IPS DF 6.9 (cell line): ENCODE measurements around the gene CENPX.

Source experiments
- DNase-seq: peaks from one replicate; pipeline ENCODE4 v3.0.0-alpha.2; 2013; ENCODE audit warnings: low read depth, low spot score
- H3K27ac ChIP-seq: one replicate; pipeline ENCODE4 v1.5.1; 2013; ENCODE audit warnings: low read length, control low read depth
- H3K27me3 ChIP-seq: 2 replicates; pipeline ENCODE4 v1.6.1; 2013; ENCODE audit warnings: mild to moderate bottlenecking, low read length; ENCODE audit not compliant: control insufficient read depth, insufficient read depth
- H3K36me3 ChIP-seq: 2 replicates; pipeline ENCODE4 v1.6.1; 2013; ENCODE audit warnings: low read length; ENCODE audit not compliant: control insufficient read depth, insufficient read depth
- H3K4me1 ChIP-seq: 2 replicates; pipeline ENCODE4 v1.6.1; 2013; ENCODE audit warnings: low read length; ENCODE audit not compliant: control insufficient read depth, insufficient read depth
- H3K4me3 ChIP-seq: 2 replicates; pipeline ENCODE4 v1.5.1; 2013; ENCODE audit warnings: mild to moderate bottlenecking, low read length
- H3K9me3 ChIP-seq: 2 replicates; pipeline ENCODE4 v1.6.1; 2013; ENCODE audit warnings: low read length, inconsistent platforms; ENCODE audit not compliant: control insufficient read depth, insufficient read depth
- WGBS: extraction: QIAGEN DNeasy Blood & Tissue Kit; methylation state at CpG from one replicate; pipeline ENCODE4 v1.1.7; 2013; ENCODE audit warnings: mixed read lengths, missing lambda C conversion rate; ENCODE audit not compliant: insufficient read length, insufficient coverage; 5-methylcytosine and 5-hydroxymethylcytosine counted together

CENPX gene

GRCh38 chr17:82023447-82024241 is 966 bp upstream of the CENPX start:
- no peak for DNase-seq
- H3K4me1 ChIP-seq = peaks cover 1% of the 10 kb centered on the region
- WGBS = no CpG with 5 or more reads among the region's 55 CpGs
- H3K9me3 ChIP-seq = no peaks in the 10 kb centered on the region
- H3K4me3 ChIP-seq = peak overlapping the region; percentile 64; the same call in 1 of the 2 replicates
- H3K27me3 ChIP-seq = no peaks in the 10 kb centered on the region
- H3K36me3 ChIP-seq = no peaks in the 10 kb centered on the region; the same call in 1 of the 2 replicates
- no peak overlapping the region for H3K27ac ChIP-seq

GRCh38 chr17:82022981-82023446 is 336 bp upstream of the CENPX start, which contains the start of gene LRRC45:
LRRC45 (plus strand) TSS chr17:82023305; CDS start chr17:82023644, 339 bp downstream.
- Histone ChIP-seq H3K27me3 (no peaks in the 10 kb centered on the region), H3K27ac (no peak within 1 kb of the TSS), H3K4me3 (peak within 1 kb of the TSS; percentile 64), H3K36me3 (peaks cover 2% of the 10 kb centered on the region; the same call in 1 of the 2 replicates), H3K9me3 (no peaks in the 10 kb centered on the region), H3K4me1 (peaks cover 1% of the 10 kb centered on the region)
- no CpG with 5 or more reads among the region's 42 CpGs for WGBS
- peak; percentile 98 for DNase-seq

GRCh38 chr17:82021900-82022309 is 773 bp downstream of the CENPX start:
- Histone ChIP-seq H3K4me3 (peak overlapping the region; percentile 57), H3K27ac (no peak overlapping the region), H3K4me1 (peaks cover 1% of the 10 kb centered on the region), H3K9me3 (no peaks in the 10 kb centered on the region), H3K36me3 (0 out of 2 replicates have a peak, but pooled peaks cover 2% of the 10 kb centered on the region), H3K27me3 (no peaks in the 10 kb centered on the region)
- no CpG with 5 or more reads among the region's 10 CpGs for WGBS
- DNase-seq = no peak

GRCh38 chr17:82021107-82021899 is 1.4 kb downstream of the CENPX start:
- no peak overlapping the region for H3K4me3 ChIP-seq

GRCh38 chr17:82020572-82021106 is 2.0 kb downstream of the CENPX start:
- WGBS = no CpG with 5 or more reads among the region's 14 CpGs
- Histone ChIP-seq H3K4me1 (peaks cover 1% of the 10 kb centered on the region), H3K27me3 (no peaks in the 10 kb centered on the region), H3K4me3 (no peak overlapping the region), H3K36me3 (0 out of 2 replicates have a peak, but pooled peaks cover 2% of the 10 kb centered on the region), H3K9me3 (no peaks in the 10 kb centered on the region), H3K27ac (no peak overlapping the region)
- DNase-seq = no peak

More at GRCh38 chr17:82021107-82021899, 1.4 kb downstream of the CENPX start:
- H3K9me3 ChIP-seq = no peaks in the 10 kb centered on the region
- no CpG with 5 or more reads among the region's 25 CpGs for WGBS
- H3K4me1 ChIP-seq = peaks cover 1% of the 10 kb centered on the region
- H3K36me3 ChIP-seq = 0 out of 2 replicates have a peak, but pooled peaks cover 2% of the 10 kb centered on the region
- no peaks in the 10 kb centered on the region for H3K27me3 ChIP-seq
- H3K27ac ChIP-seq = no peak overlapping the region
- no peak for DNase-seq

GRCh38 chr17:82019690-82020571 is 2.7 kb downstream of the CENPX start:
- 0 out of 2 replicates have a peak, but pooled peaks cover 2% of the 10 kb centered on the region for H3K36me3 ChIP-seq
- H3K4me1 ChIP-seq = peaks cover 1% of the 10 kb centered on the region
- no peaks in the 10 kb centered on the region for H3K27me3 ChIP-seq
- H3K9me3 ChIP-seq = no peaks in the 10 kb centered on the region
- no peak overlapping the region for H3K4me3 ChIP-seq
- no CpG with 5 or more reads among the region's 34 CpGs for whole genome bisulfite sequencing
- no peak for DNase-seq
- no peak overlapping the region for H3K27ac ChIP-seq

- H3K9me3 ChIP-seq = no peaks in the 10 kb centered on the region
- no peak overlapping the region for H3K4me3 ChIP-seq
- H3K4me1 ChIP-seq = peaks cover 1% of the 10 kb centered on the region
- no CpG with 5 or more reads among the region's 33 CpGs for WGBS
- H3K36me3 ChIP-seq = peaks cover 2% of the 10 kb centered on the region; the same call in 1 of the 2 replicates
- DNase-seq = no peak
- no peaks in the 10 kb centered on the region for H3K27me3 ChIP-seq
- no peak overlapping the region for H3K27ac ChIP-seq
Observed at GRCh38 chr17:82018989-82019689, 3.5 kb downstream of the CENPX start.

- WGBS = no CpG with 5 or more reads among the region's 19 CpGs
- DNase-seq = no peak
- peaks cover 2% of the 10 kb centered on the region; the same call in 1 of the 2 replicates for H3K36me3 ChIP-seq
- no peak overlapping the region for H3K4me3 ChIP-seq
- H3K27me3 ChIP-seq = no peaks in the 10 kb centered on the region
- H3K27ac ChIP-seq = no peak overlapping the region
- H3K4me1 ChIP-seq = peaks cover 1% of the 10 kb centered on the region
- H3K9me3 ChIP-seq = no peaks in the 10 kb centered on the region
Observed at GRCh38 chr17:82018152-82018988, 4.3 kb downstream of the CENPX start.
